GM12801 (cell line): ENCODE data around the gene SRCIN1.

Source experiments
- CTCF ChIP-seq: IDR thresholded peaks from one replicate; pipeline ENCODE4 v1.5.1; 2011; ENCODE audit warnings: control low read depth; ENCODE audit not compliant: insufficient read length; ENCODE audit errors: extremely low read depth

SRCIN1 gene

GRCh38 chr17:38598995-38599394 is 6.8 kb downstream of the SRCIN1 start:
- TF ChIP-seq CTCF, result no peak

DNA sequence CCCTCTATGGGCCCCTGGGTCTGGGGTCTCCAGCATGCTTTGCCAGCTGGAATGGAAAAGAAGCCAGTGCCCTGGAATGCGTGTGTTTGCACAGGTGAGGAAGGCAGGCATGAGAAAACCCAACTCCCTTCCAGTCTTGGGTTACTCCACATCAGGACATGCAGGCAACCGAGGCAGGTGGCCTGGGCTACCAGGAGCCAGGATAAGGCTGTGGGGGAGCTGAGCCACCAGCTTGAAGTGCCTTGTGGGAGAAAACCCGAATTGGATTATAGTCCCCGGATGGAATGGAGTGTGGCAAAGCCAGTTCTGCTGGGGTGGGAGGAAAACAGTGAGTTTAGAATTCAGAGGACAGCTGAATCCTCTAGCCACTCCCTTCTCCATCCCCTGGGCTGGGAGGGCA is 7.2 kb downstream of the SRCIN1 start:
- no peak for TF ChIP-seq CTCF

DNA sequence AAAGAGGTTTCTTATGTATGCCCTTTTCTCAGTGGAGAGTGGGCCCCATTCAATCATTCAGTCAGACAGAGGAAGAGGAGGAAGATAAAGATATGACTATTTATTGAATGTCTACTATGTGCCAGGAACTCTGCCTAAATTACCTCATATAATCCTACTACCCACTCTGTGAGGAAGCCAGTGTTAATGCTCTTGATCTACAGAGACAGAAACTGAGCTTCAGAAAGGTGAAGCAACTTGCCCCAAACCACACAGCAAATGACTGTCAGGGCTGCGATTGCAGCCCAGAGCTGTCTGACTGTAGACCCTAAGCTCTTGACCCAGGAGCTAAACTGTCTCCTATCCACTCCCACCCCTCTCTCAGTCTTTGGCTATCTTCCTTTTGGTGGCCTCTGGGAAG is 8.4 kb downstream of the SRCIN1 start:
- no peak for TF ChIP-seq CTCF

GRCh38 chr17:38596651-38597050 is 9.1 kb downstream of the SRCIN1 start:
- no peak for TF ChIP-seq CTCF

- TF ChIP-seq CTCF, result no peak
Measured at GRCh38 chr17:38595892-38596291, 9.9 kb downstream of the SRCIN1 start.

DNA sequence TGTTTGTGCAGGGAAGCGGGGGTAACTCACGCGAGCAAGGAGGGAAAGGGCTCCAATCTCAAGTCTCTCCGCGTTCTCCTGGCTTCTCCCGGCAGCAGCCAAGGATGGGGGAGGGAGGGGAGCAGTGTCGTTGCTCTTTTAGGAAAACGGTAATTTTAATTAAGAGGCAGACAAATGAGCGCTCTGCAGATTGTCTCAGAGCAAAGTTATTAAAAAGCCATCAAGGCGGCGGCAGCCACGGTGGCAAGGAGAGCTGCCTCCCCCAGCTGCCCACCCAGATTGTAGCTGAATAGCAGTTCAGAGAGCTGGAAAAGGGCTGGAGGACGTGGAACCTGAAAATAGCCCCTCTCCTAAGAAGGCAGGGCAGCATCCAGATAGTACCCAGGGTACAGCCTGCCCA is 11.6 kb downstream of the SRCIN1 start:
- no peak for TF ChIP-seq CTCF

GRCh38 chr17:38592487-38592886 is 13.3 kb downstream of the SRCIN1 start:
- no peak for TF ChIP-seq CTCF

DNA sequence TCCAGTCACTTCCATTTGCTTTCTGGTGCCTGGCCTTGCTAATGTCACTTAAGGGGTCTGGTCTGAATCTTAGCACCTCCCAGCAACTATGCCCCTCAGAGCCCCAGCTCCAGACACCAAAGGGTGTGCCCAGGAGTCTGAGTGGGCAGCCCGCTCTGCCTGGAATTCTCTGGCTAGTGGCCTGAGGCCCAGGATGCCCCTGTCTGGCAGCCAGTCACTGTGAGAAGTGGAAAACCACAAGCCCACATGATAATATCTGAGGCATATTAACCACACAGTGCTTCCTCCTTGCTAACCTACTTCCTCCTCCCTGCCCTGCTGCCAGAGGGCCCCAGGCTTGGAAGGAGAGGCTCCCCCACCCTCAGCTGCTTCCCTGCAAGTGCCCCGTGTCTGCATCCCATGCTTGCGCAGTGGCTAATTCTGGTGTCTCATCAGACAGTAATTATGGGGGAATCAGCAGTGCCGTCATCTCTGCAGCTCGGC is 14.0 kb downstream of the SRCIN1 start:
- no peak for TF ChIP-seq CTCF
